Cardiac fibroblast (primary cell): Measurements from ENCODE around the gene KDM3B.

ENCODE experiments used
- DNase-seq, 2 donors: peaks; one replicate each; pipeline versions ENCODE4 v3.0.0 to v3.0.0-alpha.2; 2010; ENCODE audit warnings: low read depth in 2 of 2
- H3K4me3 ChIP-seq, 2 donors: replicated peaks in 1 of 2; 1 replicate in 1 of 2; 2 replicates in 1 of 2; pipeline ENCODE4 v1.5.1; 2011; ENCODE audit warnings: low read depth in 2 of 2, low read length in 2 of 2, mild to moderate bottlenecking in 2 of 2, moderate library complexity in 1 of 2
- CTCF ChIP-seq: IDR thresholded peaks from one replicate; pipeline ENCODE4 v1.5.1; 2011; ENCODE audit warnings: low read depth, mild to moderate bottlenecking, low read length, inconsistent platforms

The KDM3B gene

GRCh38 chr5:138463419-138464007 lies 111.0 kb downstream of the KDM3B start:
- peak overlapping the region; percentile 57 to 67 for H3K4me3 ChIP-seq
- peak in 1 of 2 donors; percentile 42 for DNase-seq
- TF ChIP-seq CTCF, result peak; percentile 46

- peak overlapping the region; percentile 76 to 82 for H3K4me3 ChIP-seq
- DNase-seq, result peak; percentile 97 to 98
- TF ChIP-seq CTCF, result peak; percentile 63
Observed at GRCh38 chr5:138464008-138464387, 111.5 kb downstream of the KDM3B start.

GRCh38 chr5:138464388-138465260 lies 112.1 kb downstream of the KDM3B start:
- DNase-seq, result peak; percentile 99
- peak overlapping the region; percentile 76 to 82 for H3K4me3 ChIP-seq
- no peak for TF ChIP-seq CTCF

- TF ChIP-seq CTCF, result peak; percentile 6
- peak within 1 kb of the TSS; percentile 76 to 82 for H3K4me3 ChIP-seq
- peak; percentile 97 for DNase-seq
Observed at GRCh38 chr5:138465261-138466124, 113.0 kb downstream of the KDM3B start, which contains the start of gene EGR1. Gene EGR1, plus strand, starts transcription at chr5:138465479. Its CDS starts 283 bp downstream, at chr5:138465762.

- H3K4me3 ChIP-seq, result peak overlapping the region; percentile 76 to 82
- no peak for TF ChIP-seq CTCF
- peak; percentile 38 to 71 for DNase-seq
Observed at GRCh38 chr5:138466125-138466899, 113.8 kb downstream of the KDM3B start.
